SH-SY5Y (cell line): ENCODE measurements around the gene RTP5.

Source experiments
- GATA2 ChIP-seq: IDR thresholded peaks from 2 replicates; pipeline ENCODE4 v1.6.1; 2011; ENCODE audit warnings: mild to moderate bottlenecking, low read depth, low read length
- GATA3 ChIP-seq: IDR thresholded peaks from 2 replicates; pipeline ENCODE4 v1.6.1; 2011; ENCODE audit warnings: low read depth, mild to moderate bottlenecking, low read length, moderate library complexity

The RTP5 gene

DNA sequence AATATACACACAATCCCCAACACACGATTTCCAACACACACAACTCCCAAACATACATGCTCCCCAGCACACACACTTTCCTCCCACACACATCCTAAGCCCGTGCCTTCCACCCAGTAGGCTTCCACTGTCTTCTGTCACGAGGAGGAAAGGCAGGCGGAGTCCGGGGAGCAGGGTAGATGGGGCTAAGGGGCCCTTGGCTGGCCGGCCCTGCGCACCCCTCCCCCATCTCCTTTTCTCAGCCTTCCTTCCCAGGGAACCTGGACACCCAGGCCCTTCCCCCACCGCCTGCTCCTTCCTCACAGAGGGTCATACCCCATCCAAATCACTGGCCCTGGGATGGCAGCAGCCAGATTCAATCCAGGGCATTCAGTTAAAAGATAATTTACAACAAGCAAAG is 7.4 kb upstream of the RTP5 start:
- TF ChIP-seq GATA3 (no peak), GATA2 (no peak)

GRCh38 chr2:241862775-241863535 is 6.6 kb upstream of the RTP5 start:
- no peak for TF ChIP-seq GATA2
- TF ChIP-seq GATA3: no peak

- TF ChIP-seq GATA3 (no peak), GATA2 (no peak)
These were observed 6.0 kb upstream of the RTP5 start for GRCh38 chr2:241863536-241863954.

GRCh38 chr2:241864168-241864849 is 5.2 kb upstream of the RTP5 start:
- no peak for TF ChIP-seq GATA2
- TF ChIP-seq GATA3: no peak

DNA sequence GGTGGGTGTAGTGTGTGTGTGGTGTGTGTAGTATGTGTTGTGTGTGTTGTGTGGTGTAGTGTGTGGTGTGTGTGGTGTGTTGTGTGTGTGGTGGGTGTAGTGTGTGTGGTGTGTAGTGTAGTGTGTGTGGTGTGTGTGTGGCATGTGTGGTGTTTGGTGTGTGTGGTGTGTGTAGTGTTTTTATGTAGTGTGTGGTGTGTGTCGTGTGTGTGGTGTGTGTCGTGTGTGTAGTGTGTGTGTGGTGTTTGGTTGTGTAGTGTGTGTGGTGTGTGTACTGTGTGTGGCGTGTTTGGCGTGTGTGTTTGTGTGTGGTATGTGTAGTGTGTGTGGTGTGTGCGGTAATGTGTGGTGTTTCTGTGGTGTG is 4.7 kb upstream of the RTP5 start:
- no peak for TF ChIP-seq GATA3
- TF ChIP-seq GATA2: no peak

GRCh38 chr2:241865416-241865956 is 4.0 kb upstream of the RTP5 start:
- TF ChIP-seq GATA2 (no peak), GATA3 (no peak)

DNA sequence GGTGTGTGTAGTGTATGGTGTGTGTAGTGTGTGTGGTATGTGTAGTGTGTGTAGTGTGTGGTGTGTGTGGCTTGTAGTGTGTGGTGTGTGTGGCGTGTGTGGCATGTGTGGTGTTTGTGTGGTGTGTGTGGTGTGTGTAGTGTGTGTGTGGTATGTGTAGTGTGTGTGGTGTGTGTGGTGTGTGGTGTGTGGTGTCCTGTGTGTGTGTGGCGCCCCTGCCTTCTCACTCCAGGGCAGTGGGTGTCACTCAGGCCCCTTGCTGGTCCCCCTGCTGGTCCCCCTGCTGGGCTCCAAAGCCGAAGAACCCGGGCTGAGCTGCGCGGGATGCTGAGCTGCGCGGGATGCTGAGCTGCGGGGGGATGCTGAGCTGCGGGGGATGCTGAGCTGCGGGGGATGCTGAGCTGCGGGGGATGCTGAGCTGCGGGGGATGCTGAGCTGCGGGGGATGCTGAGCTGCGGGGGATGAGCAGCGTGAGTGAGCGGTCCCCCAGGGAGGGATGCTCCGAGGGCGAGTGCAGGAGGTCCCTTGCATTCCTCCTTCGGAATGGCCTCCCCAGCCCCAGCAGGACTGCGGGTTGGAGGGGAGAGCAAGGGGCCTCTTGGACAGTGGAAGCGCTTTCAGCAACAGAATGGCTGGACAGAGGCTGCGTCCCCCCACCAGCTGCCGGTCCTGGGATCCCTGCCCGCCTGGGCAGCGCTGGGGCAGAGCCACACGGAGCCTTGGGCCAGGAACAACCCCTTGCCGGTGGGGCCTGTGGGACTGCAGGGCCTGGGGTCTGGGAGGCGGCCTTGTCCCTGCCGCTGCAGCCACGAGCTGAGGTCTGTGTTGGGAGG is 3.4 kb upstream of the RTP5 start:
- TF ChIP-seq GATA2 (no peak), GATA3 (no peak)

- TF ChIP-seq GATA2: no peak
- no peak for TF ChIP-seq GATA3
These were observed 2.5 kb upstream of the RTP5 start for GRCh38 chr2:241866790-241867645.

- TF ChIP-seq GATA3 (no peak), GATA2 (no peak)
These were observed 1.6 kb upstream of the RTP5 start for GRCh38 chr2:241867776-241868420.

DNA sequence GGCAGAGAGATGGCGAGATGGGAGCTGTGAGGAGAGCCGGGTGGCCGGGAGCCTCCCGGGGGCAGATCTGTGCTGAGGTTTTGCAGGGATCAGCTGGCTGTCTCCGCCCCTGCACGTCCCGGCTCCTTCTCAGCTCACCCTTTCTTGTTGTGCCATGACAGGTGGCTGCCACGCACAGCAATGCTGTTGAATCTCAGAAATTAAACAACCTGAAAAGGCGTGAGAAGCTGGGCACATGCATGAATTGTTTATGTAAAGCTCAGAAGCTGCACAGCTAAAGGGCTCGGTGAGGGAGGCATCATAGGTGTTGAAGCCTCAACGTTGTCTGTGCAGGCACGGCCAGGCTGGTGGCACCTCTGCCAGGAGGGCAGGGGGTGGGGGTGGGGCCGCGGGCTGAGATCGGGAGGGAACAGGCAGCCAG is 858 bp upstream of the RTP5 start:
- TF ChIP-seq GATA2 (no peak), GATA3 (no peak)

DNA sequence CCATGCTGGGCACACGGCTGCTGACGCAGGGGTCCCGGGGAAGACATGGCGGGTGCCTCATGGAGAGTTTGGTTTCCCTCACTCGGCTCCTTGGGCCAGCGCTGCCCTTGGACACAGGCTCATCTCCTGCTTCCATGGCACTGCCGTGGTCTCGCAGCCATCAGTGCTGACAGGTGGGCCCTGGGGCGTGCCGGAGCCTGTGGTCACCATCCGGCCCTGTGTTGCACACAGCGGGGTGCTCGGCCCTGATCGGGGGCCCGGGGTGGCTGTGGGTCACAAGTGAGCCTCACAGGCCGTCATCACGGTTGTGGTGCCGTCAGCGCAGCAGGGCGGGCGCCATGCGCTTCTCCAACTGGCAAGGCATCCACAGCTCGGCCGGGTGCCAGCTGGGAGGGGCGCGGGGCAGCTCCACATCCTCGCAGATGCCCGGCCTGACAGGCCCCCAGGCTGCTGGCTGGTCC is 582 bp downstream of the RTP5 start:
- no peak for TF ChIP-seq GATA3
- no peak for TF ChIP-seq GATA2

DNA sequence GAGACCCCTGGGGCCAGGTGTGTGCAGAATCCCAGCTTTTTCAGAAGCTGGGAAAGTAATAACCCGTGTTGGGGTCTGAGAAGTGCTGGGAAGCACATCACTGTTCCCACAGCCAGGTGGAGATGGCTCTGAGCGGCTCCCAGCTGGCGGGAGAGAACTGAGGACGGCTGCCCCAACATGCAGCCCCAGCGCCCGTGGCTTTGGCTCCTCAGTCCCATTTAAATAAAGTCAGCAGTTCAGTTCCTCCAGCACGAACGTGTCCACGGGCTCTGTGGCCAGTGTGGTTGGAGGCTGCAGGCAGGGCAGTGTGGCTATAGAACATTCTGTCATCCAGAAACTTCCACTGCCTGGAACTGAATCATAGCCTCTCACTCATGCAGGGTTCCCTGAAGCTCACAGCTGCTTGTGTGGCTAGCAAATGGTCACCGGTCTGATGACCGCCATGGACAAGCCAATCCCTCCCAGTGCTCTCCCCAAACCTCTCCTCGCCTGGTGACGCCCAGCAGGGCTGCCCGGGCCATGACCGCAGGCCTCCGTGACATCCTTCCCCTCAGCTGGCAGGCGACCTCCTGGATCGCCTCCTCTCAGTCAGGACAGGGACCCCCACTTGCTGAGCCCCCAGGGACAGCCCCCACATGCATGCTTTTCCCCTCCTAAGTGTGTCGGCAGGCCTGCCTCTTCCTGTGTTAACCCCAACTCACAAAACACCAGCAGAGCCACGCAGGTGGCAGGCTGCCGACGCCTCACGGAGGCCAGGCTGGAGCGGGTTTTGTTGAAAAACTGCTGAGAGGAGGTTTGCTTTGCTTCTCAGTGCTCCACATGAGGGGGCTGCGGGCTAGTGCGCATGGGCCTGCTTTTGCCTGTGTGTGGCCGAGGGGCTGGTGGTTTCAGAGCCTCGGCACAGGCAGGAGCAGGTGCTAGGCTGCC is 1.3 kb downstream of the RTP5 start:
- TF ChIP-seq GATA3 (no peak), GATA2 (no peak)
